H9 (cell line): ENCODE results near the gene FAF1. TPM values are rescaled to one million over a fixed set of nuclear protein-coding genes. Genes with fewer than 3 reads are reported as not detected.
A peak's percentile ranks its signal among the peaks of the same experiment; 100 is the strongest.

Experiments
- DNase-seq: peaks from one replicate; pipeline ENCODE4 v3.0.0-alpha.2; 2017
- H2AFZ ChIP-seq: one replicate; pipeline ENCODE4 v1.6.1; 2013; ENCODE audit warnings: mild to moderate bottlenecking, low read length, control low read depth, moderate library complexity
- H2AK5ac ChIP-seq: 2 replicates; pipeline ENCODE4 v1.6.1; 2013; ENCODE audit warnings: low read length, control low read depth, mixed read lengths; ENCODE audit not compliant: insufficient read length
- H2BK120ac ChIP-seq: one replicate; pipeline ENCODE4 v1.6.1; 2013; ENCODE audit warnings: low read depth, mild to moderate bottlenecking, low read length, control low read depth, inconsistent platforms; ENCODE audit not compliant: poor library complexity, severe bottlenecking
- H2BK12ac ChIP-seq: 2 replicates; pipeline ENCODE4 v1.6.1; 2013; ENCODE audit warnings: low read length, control low read depth, mixed read lengths, low read depth; ENCODE audit not compliant: insufficient read length
- H2BK15ac ChIP-seq: 2 replicates; pipeline ENCODE4 v1.6.1; 2013; ENCODE audit warnings: low read depth, low read length, control low read depth
- H2BK20ac ChIP-seq: one replicate; pipeline ENCODE4 v1.6.1; 2013; ENCODE audit warnings: low read depth, mild to moderate bottlenecking, low read length, control low read depth, inconsistent platforms; ENCODE audit not compliant: poor library complexity, severe bottlenecking
- H2BK5ac ChIP-seq: 2 replicates; pipeline ENCODE4 v1.6.1; 2013; ENCODE audit warnings: low read length, control low read depth, mixed read lengths; ENCODE audit not compliant: insufficient read length
- H3K14ac ChIP-seq: 2 replicates; pipeline ENCODE4 v1.6.1; 2013; ENCODE audit warnings: low read length, control low read depth; ENCODE audit not compliant: insufficient read depth
- H3K18ac ChIP-seq: 2 replicates; pipeline ENCODE4 v1.6.1; 2013; ENCODE audit warnings: low read depth, mild to moderate bottlenecking, mixed read lengths, low read length, control low read depth; ENCODE audit not compliant: insufficient read length
- H3K23ac ChIP-seq: 2 replicates; pipeline ENCODE4 v1.6.1; 2013; ENCODE audit warnings: low read length, control low read depth, mixed read lengths, low read depth; ENCODE audit not compliant: insufficient read length
- H3K23me2 ChIP-seq: 2 replicates; pipeline ENCODE4 v1.6.1; 2013; ENCODE audit warnings: low read depth, mild to moderate bottlenecking, mixed read lengths, low read length, control low read depth; ENCODE audit not compliant: insufficient read length, poor library complexity, severe bottlenecking
- H3K27ac ChIP-seq: 2 replicates; pipeline ENCODE4 v1.5.1; 2013; ENCODE audit warnings: low read length, control low read depth, mixed read lengths, low read depth; ENCODE audit not compliant: insufficient read length
- H3K27me3 ChIP-seq: 2 replicates; pipeline ENCODE4 v1.6.1; 2013; ENCODE audit warnings: low read length, control low read depth, inconsistent platforms; ENCODE audit not compliant: insufficient read depth
- H3K4ac ChIP-seq: 2 replicates; pipeline ENCODE4 v1.6.1; 2013; ENCODE audit warnings: low read depth, mild to moderate bottlenecking, control low read depth, inconsistent platforms, low read length, moderate library complexity
- H3K4me1 ChIP-seq: 2 replicates; pipeline ENCODE4 v1.6.1; 2013; ENCODE audit warnings: low read length, control low read depth, inconsistent platforms; ENCODE audit not compliant: insufficient read depth
- H3K4me2 ChIP-seq: 2 replicates; pipeline ENCODE4 v1.6.1; 2013; ENCODE audit warnings: low read length, control low read depth, mixed read lengths; ENCODE audit not compliant: insufficient read length, insufficient read depth
- H3K56ac ChIP-seq: 2 replicates; pipeline ENCODE4 v1.6.1; 2013; ENCODE audit warnings: low read depth, mild to moderate bottlenecking, mixed read lengths, low read length, control low read depth; ENCODE audit not compliant: insufficient read length
- H3K79me1 ChIP-seq: 2 replicates; pipeline ENCODE4 v1.6.1; 2013; ENCODE audit warnings: low read depth, mild to moderate bottlenecking, moderate library complexity, low read length, control low read depth, inconsistent platforms; ENCODE audit not compliant: insufficient read depth, poor library complexity, severe bottlenecking
- H3K79me2 ChIP-seq: 2 replicates; pipeline ENCODE4 v1.6.1; 2013; ENCODE audit warnings: low read length, control low read depth, inconsistent platforms; ENCODE audit not compliant: insufficient read depth
- H3K9ac ChIP-seq: 2 replicates; pipeline ENCODE4 v1.6.1; 2013; ENCODE audit warnings: low read length, control low read depth, mixed read lengths; ENCODE audit not compliant: insufficient read length; ENCODE audit errors: extremely low read depth
- H3K9me3 ChIP-seq: one replicate; pipeline ENCODE4 v1.6.1; 2013; ENCODE audit warnings: low read depth, low read length, inconsistent platforms; ENCODE audit not compliant: control insufficient read depth
- H3T11ph ChIP-seq: one replicate; pipeline ENCODE4 v1.6.1; 2013; ENCODE audit warnings: mild to moderate bottlenecking, low read length, control low read depth, inconsistent platforms
- H4K20me1 ChIP-seq: one replicate; pipeline ENCODE4 v1.6.1; 2013; ENCODE audit not compliant: control insufficient read depth, insufficient read length, insufficient read depth
- H4K5ac ChIP-seq: 2 replicates; pipeline ENCODE4 v1.6.1; 2013; ENCODE audit warnings: low read depth, mild to moderate bottlenecking, mixed read lengths, low read length, control low read depth; ENCODE audit not compliant: insufficient read length
- H4K8ac ChIP-seq: replicated peaks from 2 replicates; pipeline ENCODE4 v1.6.1; 2013; ENCODE audit warnings: low read length, control low read depth, mixed read lengths, low read depth; ENCODE audit not compliant: insufficient read length
- H4K91ac ChIP-seq: 2 replicates; pipeline ENCODE4 v1.6.1; 2013; ENCODE audit warnings: low read depth, mild to moderate bottlenecking, moderate library complexity, mixed read lengths, low read length, control low read depth; ENCODE audit not compliant: insufficient read length
- H3K27ac Mint-ChIP-seq, 3 experiments: 2 replicates in 2 of 3; 3 replicates in 1 of 3; pipeline ENCODE4 v1.8.0; 2020 to 2021; ENCODE audit warnings: mixed read lengths in 3 of 3, mild to moderate bottlenecking in 1 of 3, moderate library complexity in 1 of 3
- H3K27me3 Mint-ChIP-seq: 2 replicates; pipeline ENCODE4 v1.8.0; 2021; ENCODE audit warnings: low read depth, mild to moderate bottlenecking, moderate library complexity, mixed read lengths
- H3K36me3 Mint-ChIP-seq, 3 experiments: 2 replicates in 2 of 3; 3 replicates in 1 of 3; pipeline ENCODE4 v1.8.0; 2020 to 2021; ENCODE audit warnings: low read depth in 3 of 3, mixed read lengths in 3 of 3; ENCODE audit not compliant: insufficient read depth in 1 of 3
- H3K4me1 Mint-ChIP-seq, 2 experiments: 2 replicates each; pipeline ENCODE4 v1.8.0; 2020; ENCODE audit warnings: mixed read lengths in 2 of 2
- H3K4me3 Mint-ChIP-seq, 2 experiments: 2 replicates in 1 of 2; 3 replicates in 1 of 2; pipeline ENCODE4 v1.8.0; 2020 to 2021; ENCODE audit warnings: mild to moderate bottlenecking in 2 of 2, mixed read lengths in 2 of 2, moderate library complexity in 1 of 2
- H3K9me3 Mint-ChIP-seq, 2 experiments: 2 replicates in 1 of 2; 3 replicates in 1 of 2; pipeline ENCODE4 v1.8.0; 2020; ENCODE audit warnings: mild to moderate bottlenecking in 2 of 2, mixed read lengths in 2 of 2, moderate library complexity in 1 of 2
- WGBS: extraction: QIAGEN DNeasy Blood & Tissue Kit; methylation state at CpG from one replicate; pipeline ENCODE4 v1.1.7; 2013; ENCODE audit warnings: missing lambda C conversion rate, low lambda C conversion rate, mixed read lengths; ENCODE audit not compliant: insufficient read length; ENCODE audit errors: extremely low coverage; 5-methylcytosine and 5-hydroxymethylcytosine counted together
- total RNA-seq: library from RNA; stranded (reverse); gene quantifications from 2 replicates; pipeline ENCODE4 v1.2.1, GENCODE V29; 2021
- TF ChIP-seq, protein P1 (sequence below): fragments of 200-600 bp; sonication (generic); conservative IDR thresholded peaks from 3 replicates; pipeline ENCODE4 v1.8.0; 2021; ENCODE audit warnings: antibody characterized with exemption, mild to moderate bottlenecking

FAF1 gene
- total RNA-seq, 1 experiment from 2014 or later, result 60.8 TPM

GRCh38 chr1:50419907-50420677 lies 540.0 kb downstream of the FAF1 start:
- no peak overlapping the region for H2BK5ac ChIP-seq
- H3K27me3 ChIP-seq, result peaks cover 98% of the 10 kb centered on the region
- DNase-seq, result peak; percentile 34
- Mint-ChIP-seq H3K4me1 (peaks cover 41 to 62% of the 10 kb centered on the region in 2 experiments), H3K36me3 (peaks cover 0 to 4% (median 2%) of the 10 kb centered on the region in 3 experiments; a peak in 3 of 7 replicates), H3K9me3 (peaks cover 4 to 16% of the 10 kb centered on the region in 2 experiments), H3K27me3 (peaks cover 98% of the 10 kb centered on the region), H3K27ac (no peak overlapping the region), H3K4me3 (peak overlapping the region; percentile 8 to 74; a peak in 4 of 5 replicates)
- WGBS, result no CpG with 5 or more reads among the region's 21 CpGs
- no peak overlapping the region for H3K27ac ChIP-seq
- no peaks in the 10 kb centered on the region for H3K79me2 ChIP-seq
- H3K56ac ChIP-seq, result no peak overlapping the region
- H4K20me1 ChIP-seq, result no peaks in the 10 kb centered on the region
- H2BK120ac ChIP-seq, result no peak overlapping the region
- no peak overlapping the region for H2AFZ ChIP-seq
- H3K23me2 ChIP-seq, result peaks cover 22% of the 10 kb centered on the region
- no peak overlapping the region for H3K18ac ChIP-seq
- H3K4ac ChIP-seq, result no peak overlapping the region
- H4K91ac ChIP-seq, result no peak overlapping the region
- no peak overlapping the region for H4K5ac ChIP-seq
- no peak overlapping the region for H4K8ac ChIP-seq
- H2AK5ac ChIP-seq, result no peak overlapping the region
- H3K9ac ChIP-seq, result no peak overlapping the region
- H3K23ac ChIP-seq, result no peak overlapping the region
- H3K14ac ChIP-seq, result no peak overlapping the region
- H2BK20ac ChIP-seq, result no peak overlapping the region
- no peak overlapping the region for H3T11ph ChIP-seq
- no peak overlapping the region for H2BK15ac ChIP-seq
- H3K9me3 ChIP-seq, result no peaks in the 10 kb centered on the region
- no peak overlapping the region for H2BK12ac ChIP-seq
- peak overlapping the region; percentile 23 for H3K4me2 ChIP-seq
- H3K4me1 ChIP-seq, result no peaks in the 10 kb centered on the region
- TF ChIP-seq, protein P1, sequence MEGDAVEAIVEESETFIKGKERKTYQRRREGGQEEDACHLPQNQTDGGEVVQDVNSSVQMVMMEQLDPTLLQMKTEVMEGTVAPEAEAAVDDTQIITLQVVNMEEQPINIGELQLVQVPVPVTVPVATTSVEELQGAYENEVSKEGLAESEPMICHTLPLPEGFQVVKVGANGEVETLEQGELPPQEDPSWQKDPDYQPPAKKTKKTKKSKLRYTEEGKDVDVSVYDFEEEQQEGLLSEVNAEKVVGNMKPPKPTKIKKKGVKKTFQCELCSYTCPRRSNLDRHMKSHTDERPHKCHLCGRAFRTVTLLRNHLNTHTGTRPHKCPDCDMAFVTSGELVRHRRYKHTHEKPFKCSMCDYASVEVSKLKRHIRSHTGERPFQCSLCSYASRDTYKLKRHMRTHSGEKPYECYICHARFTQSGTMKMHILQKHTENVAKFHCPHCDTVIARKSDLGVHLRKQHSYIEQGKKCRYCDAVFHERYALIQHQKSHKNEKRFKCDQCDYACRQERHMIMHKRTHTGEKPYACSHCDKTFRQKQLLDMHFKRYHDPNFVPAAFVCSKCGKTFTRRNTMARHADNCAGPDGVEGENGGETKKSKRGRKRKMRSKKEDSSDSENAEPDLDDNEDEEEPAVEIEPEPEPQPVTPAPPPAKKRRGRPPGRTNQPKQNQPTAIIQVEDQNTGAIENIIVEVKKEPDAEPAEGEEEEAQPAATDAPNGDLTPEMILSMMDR, result no peak
- no peaks in the 10 kb centered on the region for H3K79me1 ChIP-seq
